Mucosa of descending colon (tissue), 3 donors: ENCODE data around the gene NPAS2. TPM values are rescaled to one million over a fixed set of nuclear protein-coding genes. Genes with fewer than 3 reads are reported as not detected.

Experiments
- ATAC-seq: fragments of 200-7000 bp; cut with Tn5 transposase; one replicate; pipeline ENCODE4 v1.9.1; 2020; ENCODE audit warnings: mild to moderate bottlenecking, moderate library complexity
- DNase-seq, 3 donors: peaks; one replicate each; pipeline ENCODE4 v3.0.0-alpha.2; 2020
- H3K36me3 ChIP-seq: fragments of 200-600 bp; one replicate; pipeline ENCODE4 v1.8.0; 2021; ENCODE audit warnings: low read depth, mild to moderate bottlenecking
- H3K4me1 ChIP-seq: fragments of 200-600 bp; one replicate; pipeline ENCODE4 v1.8.0; 2021; ENCODE audit warnings: low read depth, mild to moderate bottlenecking
- H3K4me3 ChIP-seq: fragments of 200-600 bp; one replicate; pipeline ENCODE4 v1.8.0; 2021; ENCODE audit warnings: mild to moderate bottlenecking
- H3K9me3 ChIP-seq: fragments of 200-600 bp; one replicate; pipeline ENCODE4 v1.8.0; 2021; ENCODE audit warnings: mild to moderate bottlenecking
- CTCF ChIP-seq: fragments of 200-600 bp; IDR thresholded peaks from one replicate; pipeline ENCODE4 v1.8.0; 2022; ENCODE audit warnings: antibody characterized with exemption, mild to moderate bottlenecking
- intact Hi-C, 2 donors: fragments of 100-400 bp; cut with DNase I in 1 of 2; cut with micrococcal nuclease in 1 of 2; formaldehyde crosslinking; loops; one replicate each; pipeline versions ENCODE4 v1.11.0 to v1.11.1; 2022; cut with DNase I, micrococcal nuclease
- total RNA-seq, 3 donors: library from RNA; stranded (reverse); fragmentation: NEBNext Ultra II Directional in 2 of 3; extraction: Animal tissue kit (Norgen Biotek cat#: 25700) in 2 of 3; gene quantifications; one replicate each; pipeline versions ENCODE4 v1.2.1 to v1.2.4, GENCODE V29; 2021 to 2023
- donor health status: DM: no; HTN: no; CAD: no; lungs with moderate emphysema.
- donor health status: DM: no; HTN: no; CAD: no.
- donor health status: DM: no; HTN: yes; CAD: no.

NPAS2 gene
- total RNA-seq, 3 donors from 2014 or later: 42.5 to 53.1 (median 46.5) TPM

- Histone ChIP-seq H3K4me1 (no peaks in the 10 kb centered on the region), H3K36me3 (no peaks in the 10 kb centered on the region), H3K9me3 (no peaks in the 10 kb centered on the region), H3K4me3 (no peak overlapping the region)
- ATAC-seq: no peak
- no peak for TF ChIP-seq CTCF
- intact Hi-C loops: no loop called here
- DNase-seq: no peak
Measured at GRCh38 chr2:100806550-100806949, 13.4 kb upstream of the NPAS2 start.

- H3K4me3 ChIP-seq: no peak overlapping the region
- no peaks in the 10 kb centered on the region for H3K9me3 ChIP-seq
- DNase-seq: no peak
- ATAC-seq: no peak
- H3K36me3 ChIP-seq: no peaks in the 10 kb centered on the region
- intact Hi-C loops: no loop called here
- H3K4me1 ChIP-seq: no peaks in the 10 kb centered on the region
- TF ChIP-seq CTCF: no peak
Measured at GRCh38 chr2:100807707-100808106, 12.2 kb upstream of the NPAS2 start.

- no peak overlapping the region for H3K4me3 ChIP-seq
- no peaks in the 10 kb centered on the region for H3K4me1 ChIP-seq
- ATAC-seq (no peak), DNase-seq (no peak)
- no peaks in the 10 kb centered on the region for H3K9me3 ChIP-seq
- no peaks in the 10 kb centered on the region for H3K36me3 ChIP-seq
- TF ChIP-seq CTCF: no peak
- intact Hi-C loops: no loop called here
Measured at GRCh38 chr2:100808582-100808981, 11.4 kb upstream of the NPAS2 start.

- no peak for TF ChIP-seq CTCF
- no peaks in the 10 kb centered on the region for H3K36me3 ChIP-seq
- H3K4me1 ChIP-seq: peaks cover 3% of the 10 kb centered on the region
- no peaks in the 10 kb centered on the region for H3K9me3 ChIP-seq
- H3K4me3 ChIP-seq: no peak overlapping the region
- ATAC-seq: no peak
- DNase-seq: no peak
- intact Hi-C loops: no loop called here
Measured at GRCh38 chr2:100809506-100809905, 10.4 kb upstream of the NPAS2 start.

GRCh38 chr2:100810603-100811145 is 9.3 kb upstream of the NPAS2 start:
- no peak for TF ChIP-seq CTCF
- peaks cover 10% of the 10 kb centered on the region for H3K4me1 ChIP-seq
- no peaks in the 10 kb centered on the region for H3K9me3 ChIP-seq
- ATAC-seq (no peak), DNase-seq (no peak)
- H3K4me3 ChIP-seq: no peak overlapping the region
- intact Hi-C loops: no loop called here
- H3K36me3 ChIP-seq: no peaks in the 10 kb centered on the region

- no peak for ATAC-seq
- Histone ChIP-seq H3K36me3 (no peaks in the 10 kb centered on the region), H3K4me1 (peaks cover 10% of the 10 kb centered on the region), H3K4me3 (no peak overlapping the region), H3K9me3 (no peaks in the 10 kb centered on the region)
- intact Hi-C loops: no loop called here
- TF ChIP-seq CTCF: no peak
- no peak for DNase-seq
Measured at GRCh38 chr2:100812116-100812515, 7.8 kb upstream of the NPAS2 start.
